BJ (cell line): Measurements from ENCODE around the gene TEC. TPM values are rescaled to one million over a fixed set of nuclear protein-coding genes. Genes with fewer than 3 reads are reported as not detected.
"Not testable (repeated sequence)": the region's sequence is repeated elsewhere in the genome, so short reads cannot be mapped to it uniquely, and the experiment has no call there.

Experiments used
- CTCF ChIA-PET: fragments of 350-600 bp; formaldehyde crosslinking; extraction: SDS; loops from one replicate; lab custom pipeline; 2021; ENCODE audit warnings: antibody characterized with exemption, inconsistent platforms; lab: Yijun Ruan, JAX
- POLR2A ChIA-PET: fragments of 300-600 bp; sonication (Branson Sonifier 250); formaldehyde crosslinking; extraction: SDS; loops from one replicate; lab custom pipeline; 2021; ENCODE audit warnings: antibody characterized with exemption; lab: Charles Lee
- DNase-seq: peaks from one replicate; pipeline ENCODE4 v3.0.0-alpha.2; 2011; ENCODE audit warnings: low read depth
- H3K27me3 ChIP-seq: 2 replicates; pipeline ENCODE4 v1.6.0; 2011; ENCODE audit warnings: low read length; ENCODE audit not compliant: control insufficient read depth, insufficient read depth
- H3K36me3 ChIP-seq: 2 replicates; pipeline ENCODE4 v1.5.1; 2011; ENCODE audit warnings: low read length; ENCODE audit not compliant: control insufficient read depth, insufficient read depth
- H3K4me3 ChIP-seq: 2 replicates; pipeline ENCODE4 v1.5.1; 2011; ENCODE audit warnings: low read depth, mild to moderate bottlenecking, control low read depth, low read length
- CTCF ChIP-seq: IDR thresholded peaks from 2 replicates; pipeline ENCODE4 v1.5.1; 2011; ENCODE audit warnings: low read depth, mild to moderate bottlenecking, control low read depth, inconsistent platforms, low read length, moderate library complexity; ENCODE audit not compliant: insufficient read depth
- polyA plus RNA-seq: library from polyadenylated mRNA; depleted of rRNA; stranded (reverse); fragments of >200 nt; gene quantifications from 2 replicates; pipeline ENCODE4 v1.2.3, GENCODE V29; 2011

Gene TEC
- polyA plus RNA-seq, 1 experiment: 0.20 TPM

GRCh38 chr4:48169636-48170035 lies 100.0 kb downstream of the TEC start:
- POLR2A ChIA-PET: no interaction called here
- Histone ChIP-seq H3K27me3 (no peaks in the 10 kb centered on the region), H3K36me3 (no peaks in the 10 kb centered on the region), H3K4me3 (no peak overlapping the region)
- no peak for DNase-seq
- no peak for TF ChIP-seq CTCF
- CTCF ChIA-PET: interaction anchor here (0.6 kb wide), 1 partner anchor 500 kb away, joined by 3 read pairs; no protein-coding TSS in a partner anchor

DNA sequence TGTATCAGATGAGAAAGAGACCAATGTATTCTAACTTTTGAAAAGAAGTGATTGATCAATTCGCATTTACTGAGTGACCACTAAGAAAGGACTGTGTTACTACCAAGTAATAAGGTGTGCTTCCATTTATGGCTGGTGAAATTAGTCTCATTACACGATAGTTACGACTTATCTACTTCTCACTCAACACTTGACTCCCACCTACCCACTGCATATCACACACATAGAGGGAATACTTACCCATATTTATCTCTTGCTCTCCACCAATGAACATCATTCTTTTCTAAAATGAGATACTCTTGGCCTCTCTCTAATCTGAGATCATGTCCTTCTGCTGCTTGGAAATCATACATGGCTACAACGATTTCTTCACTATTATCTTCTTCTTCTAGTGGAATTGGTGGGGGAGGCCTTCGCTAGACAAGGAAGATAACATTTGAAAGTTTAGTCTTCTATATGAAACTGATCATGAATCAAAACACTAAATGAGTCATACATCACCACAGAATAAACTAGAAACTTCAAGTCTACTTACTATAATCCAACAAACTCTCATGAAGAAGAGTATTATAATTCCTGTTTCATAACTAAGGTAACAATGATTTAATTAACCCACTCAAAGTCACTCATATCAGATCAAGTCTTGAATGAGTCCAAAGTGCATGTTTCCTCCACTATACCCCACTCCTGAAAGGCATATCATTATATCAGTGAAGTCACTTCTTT lies 101.9 kb downstream of the TEC start:
- ChIA-PET POLR2A (no interaction called here), CTCF (no interaction called here)
- DNase-seq: no peak
- no peak for TF ChIP-seq CTCF
- Histone ChIP-seq H3K27me3 (no peaks in the 10 kb centered on the region), H3K36me3 (no peaks in the 10 kb centered on the region), H3K4me3 (no peak overlapping the region)

GRCh38 chr4:48164561-48164960 lies 105.1 kb downstream of the TEC start:
- H3K4me3 ChIP-seq, POLR2A ChIA-PET, H3K27me3 ChIP-seq, H3K36me3 ChIP-seq, DNase-seq, CTCF ChIA-PET: not testable (repeated sequence)

DNA sequence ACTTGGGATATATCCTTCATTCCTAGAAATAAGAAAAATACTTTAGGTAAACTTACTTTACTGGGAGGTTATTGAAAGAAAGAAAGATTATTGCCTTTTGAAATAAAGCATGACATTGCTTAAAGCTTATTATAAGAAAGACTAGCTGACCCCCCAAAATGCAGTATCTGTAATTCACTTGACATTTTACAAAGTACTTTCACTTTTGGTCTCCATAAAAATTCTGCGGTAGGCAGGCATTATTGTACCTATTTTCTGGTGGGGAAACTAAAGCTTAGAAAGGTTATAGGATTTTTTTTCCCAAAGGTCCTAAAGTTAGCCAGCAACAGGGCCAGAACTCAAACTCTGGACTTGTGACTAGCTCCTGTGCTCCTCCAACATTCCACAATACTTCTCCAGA lies 105.9 kb downstream of the TEC start:
- Histone ChIP-seq H3K27me3 (no peaks in the 10 kb centered on the region), H3K4me3 (no peak overlapping the region), H3K36me3 (no peaks in the 10 kb centered on the region)
- no peak for TF ChIP-seq CTCF
- no peak for DNase-seq
- CTCF ChIA-PET: interaction anchor here (0.9 to 1.1 kb wide), 2 partner anchors 9 to 15 kb away, joined by 3 to 5 read pairs; no protein-coding TSS in a partner anchor
- POLR2A ChIA-PET: no interaction called here

DNA sequence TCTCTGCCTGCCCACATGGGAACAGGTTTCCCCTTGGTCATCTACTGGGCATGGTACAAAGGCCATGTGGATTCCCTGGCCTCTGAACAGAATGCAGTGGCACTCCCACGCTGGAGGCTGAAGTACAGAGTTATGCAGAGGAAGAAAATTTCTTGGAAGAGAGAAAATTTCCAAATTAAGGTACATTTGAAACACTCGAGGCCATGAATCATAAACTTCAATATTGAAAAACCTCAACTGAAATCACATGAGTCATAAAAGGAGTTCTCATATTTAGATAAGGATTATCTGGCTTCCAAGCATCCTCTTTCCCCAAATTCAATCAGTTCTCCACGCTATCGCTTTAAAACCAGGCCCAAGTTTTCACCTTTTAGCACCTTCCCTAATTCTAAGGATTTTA lies 107.5 kb downstream of the TEC start:
- Histone ChIP-seq H3K4me3 (no peak overlapping the region), H3K27me3 (no peaks in the 10 kb centered on the region), H3K36me3 (no peaks in the 10 kb centered on the region)
- no peak for DNase-seq
- POLR2A ChIA-PET: no interaction called here
- CTCF ChIA-PET: no interaction called here
- no peak for TF ChIP-seq CTCF

DNA sequence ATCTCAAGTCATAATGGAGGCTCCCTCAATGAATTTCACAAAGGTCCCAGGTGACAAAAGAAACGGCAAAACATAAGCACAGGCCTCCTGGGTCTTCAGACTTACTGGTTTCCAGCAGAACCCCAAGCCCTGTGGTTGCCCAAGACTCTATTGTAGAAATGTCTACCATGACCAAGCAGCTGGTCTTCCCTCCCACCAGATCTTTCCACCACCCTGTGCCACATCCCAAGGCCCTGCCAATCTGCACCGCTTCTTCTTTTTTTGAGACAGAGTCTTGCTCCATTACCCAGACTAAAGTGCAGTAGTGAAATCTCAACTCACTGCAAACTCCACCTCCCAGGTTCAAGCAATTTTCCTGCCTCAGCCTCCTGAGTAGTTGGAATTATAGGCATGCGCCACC lies 112.4 kb downstream of the TEC start:
- Histone ChIP-seq H3K27me3 (no peaks in the 10 kb centered on the region), H3K4me3 (no peak overlapping the region), H3K36me3 (no peaks in the 10 kb centered on the region)
- CTCF ChIA-PET: no interaction called here
- DNase-seq: no peak
- POLR2A ChIA-PET: no interaction called here
- TF ChIP-seq CTCF: no peak
